ENCODE measurements around the gene RGS3. TPM values are rescaled to one million over a fixed set of nuclear protein-coding genes. Genes with fewer than 3 reads are reported as not detected.

Gene RGS3
- total and polyA plus RNA-seq, 2 donors (not counting 3 experiments of a cell fraction or from before 2014, with no cell fraction given), result 356 to 416 TPM

- H3K27me3 ChIP-seq (ENCODE audit: control insufficient read depth in 2 of 2, insufficient read depth in 2 of 2, low read length in 2 of 2), result no peaks in the 10 kb centered on the region
- no peak overlapping the region for H3K9ac ChIP-seq (replicated peaks; ENCODE audit: extremely low read depth, insufficient read depth, low read length)
- FAIRE-seq (no peak), DNase-seq (ENCODE audit: low read depth, low spot score) (no peak)
- no peak for TF ChIP-seq EZH2 (IDR thresholded peaks at IDR 0.05; ENCODE audit: borderline replicate concordance, low read depth, low read length, severe bottlenecking)
- TF ChIP-seq FOS (IDR thresholded peaks at IDR 0.05; ENCODE audit: borderline replicate concordance, insufficient read depth, low read length), result no peak
- CTCF ChIA-PET, result no interaction called here
- peaks cover 22% of the 10 kb centered on the region for H3K4me1 ChIP-seq (ENCODE audit: control insufficient read depth, extremely low read depth, insufficient read depth, low read length)
- POLR2A ChIA-PET, result no interaction called here
- H4K20me1 ChIP-seq (replicated peaks; ENCODE audit: control insufficient read depth, extremely low read depth, insufficient read depth, low read length), result no peaks in the 10 kb centered on the region
- intact Hi-C loops (cut with micrococcal nuclease) (no loop called here), dilution Hi-C loops (cut with MboI; ENCODE audit: extremely low pct_ligation_motif_present, low sequenced_read_pairs) (no loop called here)
- no peak overlapping the region for H3K4me2 ChIP-seq (ENCODE audit: insufficient read depth, low read length)
- no peaks in the 10 kb centered on the region for H3K9me1 ChIP-seq (replicated peaks; ENCODE audit: control insufficient read depth, extremely low read depth, insufficient read depth, low read length)
- no TSS peak for BruUV-seq (replicated peaks)
- peaks cover 70 to 88% of the 10 kb centered on the region in 2 experiments for H3K36me3 ChIP-seq (ENCODE audit: control insufficient read depth in 2 of 2, extremely low read depth in 1 of 2, insufficient read depth in 2 of 2, low read length in 2 of 2)
- H3K4me3 ChIP-seq (replicated peaks in 1 of 3; ENCODE audit: insufficient read depth in 1 of 3, low read depth in 1 of 3, low read length in 3 of 3), result no peak overlapping the region
- no peak overlapping the region for H2AFZ ChIP-seq (ENCODE audit: low read depth, low read length)
- H3K79me2 ChIP-seq (ENCODE audit: control insufficient read depth, insufficient read depth, low read length), result peaks cover 43% of the 10 kb centered on the region
- H3K9me3 ChIP-seq (replicated peaks; ENCODE audit: control insufficient read depth, insufficient read depth, low read length), result no peaks in the 10 kb centered on the region
- no peak overlapping the region for H3K27ac ChIP-seq (ENCODE audit: insufficient read depth, low read depth, low read length)
These were observed 64.6 kb downstream of the RGS3 start for GRCh38 chr9:113528088-113528487.

GRCh38 chr9:113528811-113529210 lies 65.3 kb downstream of the RGS3 start:
- no peaks in the 10 kb centered on the region for H3K27me3 ChIP-seq (ENCODE audit: control insufficient read depth in 2 of 2, insufficient read depth in 2 of 2, low read length in 2 of 2)
- H3K9me1 ChIP-seq (replicated peaks; ENCODE audit: control insufficient read depth, extremely low read depth, insufficient read depth, low read length), result no peaks in the 10 kb centered on the region
- dilution Hi-C loops (cut with MboI; ENCODE audit: extremely low pct_ligation_motif_present, low sequenced_read_pairs) (no loop called here), intact Hi-C loops (cut with micrococcal nuclease) (no loop called here)
- H3K27ac ChIP-seq (ENCODE audit: insufficient read depth, low read depth, low read length), result no peak overlapping the region
- H3K4me2 ChIP-seq (ENCODE audit: insufficient read depth, low read length), result no peak overlapping the region
- peaks cover 43% of the 10 kb centered on the region for H3K79me2 ChIP-seq (ENCODE audit: control insufficient read depth, insufficient read depth, low read length)
- TF ChIP-seq POLR2A (IDR thresholded peaks at IDR 0.05; ENCODE audit: low read depth, low read length) (no peak), GATA2 (IDR thresholded peaks at IDR 0.05; ENCODE audit: insufficient read depth, insufficient read length, low read depth, low read length) (no peak), FOS (IDR thresholded peaks at IDR 0.05; ENCODE audit: borderline replicate concordance, insufficient read depth, low read length) (no peak), EZH2 (IDR thresholded peaks at IDR 0.05; ENCODE audit: borderline replicate concordance, low read depth, low read length, severe bottlenecking) (no peak), POLR2AphosphoS5 (IDR thresholded peaks at IDR 0.05; ENCODE audit: insufficient read depth, low read depth, low read length) (no peak), MYC (IDR thresholded peaks at IDR 0.05; ENCODE audit: low read depth, low read length) (no peak), JUN (IDR thresholded peaks at IDR 0.05; ENCODE audit: borderline replicate concordance, insufficient read depth, insufficient read length, low read depth) (no peak), CTCF (IDR thresholded peaks at IDR 0.05; ENCODE audit: extremely low read depth in 1 of 2, insufficient read depth in 1 of 2, low read depth in 1 of 2, low read length in 2 of 2) (no peak)
- TF ChIP-seq, protein P1, sequence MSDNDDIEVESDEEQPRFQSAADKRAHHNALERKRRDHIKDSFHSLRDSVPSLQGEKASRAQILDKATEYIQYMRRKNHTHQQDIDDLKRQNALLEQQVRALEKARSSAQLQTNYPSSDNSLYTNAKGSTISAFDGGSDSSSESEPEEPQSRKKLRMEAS (IDR thresholded peaks at IDR 0.05; ENCODE audit: insufficient read depth, insufficient read length), result no peak
- ChIA-PET CTCF (no interaction called here), POLR2A (no interaction called here)
- no peak for DNase-seq (ENCODE audit: low read depth, low spot score)
- H3K4me1 ChIP-seq (ENCODE audit: control insufficient read depth, extremely low read depth, insufficient read depth, low read length), result peaks cover 14% of the 10 kb centered on the region
- H3K9me3 ChIP-seq (replicated peaks; ENCODE audit: control insufficient read depth, insufficient read depth, low read length), result no peaks in the 10 kb centered on the region
- no peaks in the 10 kb centered on the region for H4K20me1 ChIP-seq (replicated peaks; ENCODE audit: control insufficient read depth, extremely low read depth, insufficient read depth, low read length)
- no peak overlapping the region for H3K4me3 ChIP-seq (replicated peaks in 1 of 3; ENCODE audit: insufficient read depth in 1 of 3, low read depth in 1 of 3, low read length in 3 of 3)
- FAIRE-seq, result no peak
- H3K9ac ChIP-seq (replicated peaks; ENCODE audit: extremely low read depth, insufficient read depth, low read length), result no peak overlapping the region
- H2AFZ ChIP-seq (ENCODE audit: low read depth, low read length), result no peak overlapping the region
- BruUV-seq (replicated peaks), result no TSS peak
- peaks cover 67 to 89% of the 10 kb centered on the region in 2 experiments for H3K36me3 ChIP-seq (ENCODE audit: control insufficient read depth in 2 of 2, extremely low read depth in 1 of 2, insufficient read depth in 2 of 2, low read length in 2 of 2)
